Gastroesophageal sphincter (tissue), 3 donors: Measurements from ENCODE around the gene KLK3.

Experiments used
- EP300 ChIP-seq: sonication (generic); formaldehyde crosslinking; IDR thresholded peaks from one replicate; pipeline ENCODE4 v1.6.1; 2017; ENCODE audit warnings: antibody characterized with exemption, mild to moderate bottlenecking
- POLR2A ChIP-seq, 2 donors: fragments of 450-650 bp; IDR thresholded peaks; one replicate each; pipeline ENCODE4 v1.6.1; 2017; ENCODE audit warnings: antibody characterized with exemption in 2 of 2, mild to moderate bottlenecking in 2 of 2, moderate library complexity in 1 of 2
- POLR2AphosphoS5 ChIP-seq: sonication (generic); formaldehyde crosslinking; IDR thresholded peaks from one replicate; pipeline ENCODE4 v1.6.1; 2017; ENCODE audit warnings: antibody characterized with exemption
- TF ChIP-seq, protein P1 (sequence below), 4 experiments: fragments of 200-600 bp in 2 of 4; fragments of 450-650 bp in 2 of 4; sonication (generic) in 1 of 4; IDR thresholded peaks; one replicate each; pipeline ENCODE4 v1.5.1; 2017 to 2019; ENCODE audit warnings: antibody characterized with exemption in 4 of 4, mild to moderate bottlenecking in 2 of 4, moderate library complexity in 2 of 4

- TF ChIP-seq, protein P1, sequence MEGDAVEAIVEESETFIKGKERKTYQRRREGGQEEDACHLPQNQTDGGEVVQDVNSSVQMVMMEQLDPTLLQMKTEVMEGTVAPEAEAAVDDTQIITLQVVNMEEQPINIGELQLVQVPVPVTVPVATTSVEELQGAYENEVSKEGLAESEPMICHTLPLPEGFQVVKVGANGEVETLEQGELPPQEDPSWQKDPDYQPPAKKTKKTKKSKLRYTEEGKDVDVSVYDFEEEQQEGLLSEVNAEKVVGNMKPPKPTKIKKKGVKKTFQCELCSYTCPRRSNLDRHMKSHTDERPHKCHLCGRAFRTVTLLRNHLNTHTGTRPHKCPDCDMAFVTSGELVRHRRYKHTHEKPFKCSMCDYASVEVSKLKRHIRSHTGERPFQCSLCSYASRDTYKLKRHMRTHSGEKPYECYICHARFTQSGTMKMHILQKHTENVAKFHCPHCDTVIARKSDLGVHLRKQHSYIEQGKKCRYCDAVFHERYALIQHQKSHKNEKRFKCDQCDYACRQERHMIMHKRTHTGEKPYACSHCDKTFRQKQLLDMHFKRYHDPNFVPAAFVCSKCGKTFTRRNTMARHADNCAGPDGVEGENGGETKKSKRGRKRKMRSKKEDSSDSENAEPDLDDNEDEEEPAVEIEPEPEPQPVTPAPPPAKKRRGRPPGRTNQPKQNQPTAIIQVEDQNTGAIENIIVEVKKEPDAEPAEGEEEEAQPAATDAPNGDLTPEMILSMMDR (IDR thresholded peaks at IDR 0.05), result no peak
- TF ChIP-seq POLR2A (IDR thresholded peaks at IDR 0.05), result no peak
- TF ChIP-seq POLR2AphosphoS5, result no peak
- no peak for TF ChIP-seq EP300
Observed at GRCh38 chr19:50898018-50898417, 43.3 kb downstream of the KLK3 start.
